T-helper 22 cell (primary cell): ENCODE data around the gene DAPK2.

Experiments used
- DNase-seq: peaks from one replicate; pipeline ENCODE4 v3.0.0-alpha.2; 2020; ENCODE audit warnings: low read depth

The DAPK2 gene

DNA sequence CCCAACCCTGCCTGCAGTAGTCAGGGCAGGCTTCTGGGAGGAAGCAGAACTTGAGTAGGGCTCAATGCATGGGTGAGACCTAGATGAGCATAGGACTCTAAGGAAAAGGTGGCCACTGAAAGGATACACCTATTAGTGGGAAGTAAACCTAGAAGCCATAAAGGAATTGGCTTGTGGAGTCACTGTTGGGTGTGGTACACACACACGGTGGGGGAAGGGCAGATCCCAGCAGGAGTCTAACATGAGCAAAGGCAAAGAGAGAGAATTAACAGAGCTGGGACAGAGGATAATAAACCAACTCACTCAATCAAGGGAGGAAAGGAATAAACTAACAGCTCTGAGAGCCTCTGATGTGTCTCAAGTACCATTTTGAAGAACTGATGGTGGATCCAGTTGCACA lies 23.1 kb downstream of the DAPK2 start:
- DNase-seq = no peak

DNA sequence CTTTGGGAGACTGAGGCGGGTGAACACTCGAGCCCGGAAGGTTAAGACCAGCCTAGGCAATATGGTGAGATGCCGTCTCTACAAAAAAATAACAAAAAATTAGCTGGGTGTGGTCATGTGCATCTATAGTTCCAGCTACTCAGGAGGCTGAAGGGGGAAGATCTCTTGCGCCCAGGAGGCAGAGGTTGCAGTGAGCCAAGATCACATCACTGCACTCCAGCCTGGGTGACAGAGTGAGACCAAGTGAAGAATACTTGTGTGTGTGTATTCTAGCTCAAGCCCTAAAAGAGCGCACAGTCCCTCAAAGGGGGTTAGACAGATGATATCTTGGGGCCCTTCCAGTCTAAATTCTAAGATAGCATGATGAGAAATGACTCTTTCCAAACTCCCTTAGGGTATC lies 23.7 kb downstream of the DAPK2 start:
- no peak for DNase-seq

DNA sequence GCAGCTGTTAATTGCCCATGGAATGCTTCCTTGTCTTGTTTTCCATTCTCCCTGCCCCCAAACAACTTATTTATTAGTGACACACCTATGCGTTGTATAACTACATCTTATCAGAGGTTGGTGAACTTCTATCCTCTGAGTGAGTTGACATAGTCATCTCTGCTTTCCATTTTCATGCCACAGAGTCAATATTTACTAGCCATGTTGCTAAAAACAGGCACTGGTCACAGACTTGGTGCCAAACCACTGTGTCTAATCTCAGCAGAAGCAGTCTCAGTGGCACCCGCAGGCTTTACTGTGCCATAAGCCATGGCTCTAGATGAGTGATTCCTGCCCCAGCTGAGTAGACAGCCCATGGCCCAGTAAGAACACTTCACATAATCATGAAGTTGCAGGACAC lies 26.5 kb downstream of the DAPK2 start:
- DNase-seq = no peak

DNA sequence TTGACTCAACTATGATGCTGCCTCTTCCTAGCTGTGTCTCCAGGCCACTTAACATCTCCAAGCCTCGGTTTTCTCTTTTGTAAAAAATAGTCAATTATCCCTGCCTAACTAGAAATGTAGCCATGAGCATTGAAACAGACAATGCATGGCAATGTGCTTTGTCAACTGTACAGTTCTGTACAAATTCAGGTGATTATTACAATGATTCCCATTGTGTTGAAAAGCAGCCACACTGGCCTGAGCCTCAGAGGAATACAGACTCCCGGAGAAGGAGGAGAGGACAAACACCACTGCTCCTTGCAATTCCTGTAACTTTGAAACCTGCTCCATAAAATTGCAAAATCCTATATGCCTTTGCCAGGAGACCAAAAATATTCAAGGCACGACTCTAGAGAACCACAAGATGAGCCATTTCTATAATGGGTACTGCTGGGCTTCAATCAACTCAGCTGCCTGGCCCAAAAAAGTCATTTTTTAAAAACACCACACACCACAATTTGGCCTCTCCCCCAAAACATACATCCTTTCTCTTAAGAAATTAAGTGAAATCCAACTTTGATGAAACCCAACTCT lies 28.6 kb downstream of the DAPK2 start:
- no peak for DNase-seq

DNA sequence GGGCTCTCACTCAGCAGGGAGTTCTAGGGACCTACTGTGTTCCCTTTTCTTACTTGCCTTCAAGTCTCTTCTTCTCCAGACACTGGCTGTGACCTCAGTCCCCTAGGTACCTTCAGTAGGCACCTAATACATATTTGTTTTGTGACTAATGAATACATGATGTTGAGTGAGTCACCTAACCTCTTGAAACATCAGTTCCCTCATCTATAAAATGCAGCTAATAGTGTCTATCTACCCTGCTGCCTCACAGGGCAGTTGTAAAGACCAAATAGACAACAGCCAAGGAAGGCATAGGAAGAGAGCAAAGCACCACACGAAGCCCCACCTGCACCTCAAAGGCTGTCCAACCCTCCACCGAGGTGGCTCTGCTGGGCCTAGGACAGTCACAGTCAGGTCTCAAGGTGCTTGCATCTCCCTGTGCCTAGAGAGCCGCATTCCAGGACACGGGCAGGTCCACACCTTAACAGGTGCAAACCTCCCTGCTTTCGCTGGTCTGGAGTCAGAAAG lies 29.1 kb downstream of the DAPK2 start:
- DNase-seq = no peak

DNA sequence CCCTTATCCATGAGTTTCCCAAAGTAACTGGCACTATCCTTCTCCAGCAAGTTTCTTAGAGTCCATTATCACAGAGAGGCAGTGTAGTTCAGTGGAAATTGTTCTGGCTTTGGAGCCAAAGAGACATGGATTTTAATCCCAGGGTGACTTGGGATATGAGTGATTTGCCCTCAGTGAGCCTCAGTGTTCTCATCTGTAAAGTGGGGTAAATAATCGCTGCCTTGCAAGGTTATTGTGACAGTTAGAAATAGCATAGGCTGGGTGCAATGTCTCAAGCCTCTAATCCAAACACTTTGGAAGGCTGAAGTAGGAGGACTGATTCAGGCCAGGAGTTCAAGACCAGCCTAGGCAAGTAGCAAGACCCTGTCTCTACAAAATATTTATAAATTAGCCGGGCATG lies 30.0 kb downstream of the DAPK2 start:
- no peak for DNase-seq

DNA sequence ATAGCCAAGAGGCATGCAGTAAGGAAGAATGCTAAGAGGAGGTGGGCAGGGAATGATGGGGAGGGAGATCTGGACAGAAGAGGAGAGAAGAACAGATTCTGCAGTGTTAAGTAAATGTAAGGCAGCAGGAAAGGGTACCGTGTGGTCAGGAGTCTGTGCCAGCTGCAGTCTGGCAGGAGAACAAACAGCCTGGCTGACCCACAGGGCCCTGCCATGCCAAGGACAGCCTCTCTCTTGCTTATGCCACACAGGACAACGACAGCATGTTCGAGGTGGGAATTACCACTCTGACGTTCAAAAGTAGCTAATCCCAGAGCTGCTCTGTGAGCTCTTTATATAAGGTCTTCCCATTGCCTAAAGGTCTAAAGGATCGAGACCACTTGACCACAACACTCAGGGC lies 31.3 kb downstream of the DAPK2 start:
- DNase-seq = no peak

DNA sequence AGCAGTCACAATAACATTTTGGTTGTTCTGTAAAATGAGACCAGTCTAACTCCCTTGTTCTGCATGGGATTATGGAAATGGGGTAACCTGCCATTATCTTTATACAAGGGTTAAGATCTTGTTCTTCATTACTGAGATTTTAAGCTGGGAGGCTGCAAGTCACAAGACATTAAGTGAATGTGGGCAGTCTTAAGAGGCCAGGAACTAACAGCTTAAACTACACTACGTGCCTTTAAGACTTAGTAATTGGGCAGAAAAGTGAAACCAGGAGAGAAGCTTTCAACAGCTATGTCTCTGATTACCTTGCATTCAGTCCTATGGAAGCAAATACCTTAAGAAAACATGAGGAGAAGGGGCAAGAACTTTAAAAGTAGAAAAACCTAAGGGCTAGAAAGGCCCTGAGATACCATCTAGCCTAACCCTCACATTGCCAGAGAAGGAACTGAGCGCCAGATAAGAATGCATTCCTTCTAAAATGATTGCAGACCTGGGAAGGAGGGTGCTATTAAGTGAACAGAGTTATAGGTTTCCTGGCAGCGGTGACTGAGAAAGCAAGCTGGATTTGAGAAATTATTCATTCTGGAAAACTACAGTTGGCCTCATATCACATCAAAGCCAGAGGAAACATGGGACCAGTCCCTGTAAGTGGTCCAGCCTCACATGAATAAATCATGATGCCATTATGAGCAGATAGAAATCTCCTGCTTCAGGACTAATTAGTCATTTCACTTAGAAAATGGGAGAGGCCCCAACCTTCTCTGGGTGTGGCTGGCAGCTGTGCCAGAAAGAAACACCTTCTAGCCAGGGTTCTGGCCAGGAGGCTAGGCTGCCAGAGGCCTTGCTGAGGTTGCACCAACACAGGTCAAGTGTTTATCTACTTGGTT lies 32.9 kb downstream of the DAPK2 start:
- no peak for DNase-seq

DNA sequence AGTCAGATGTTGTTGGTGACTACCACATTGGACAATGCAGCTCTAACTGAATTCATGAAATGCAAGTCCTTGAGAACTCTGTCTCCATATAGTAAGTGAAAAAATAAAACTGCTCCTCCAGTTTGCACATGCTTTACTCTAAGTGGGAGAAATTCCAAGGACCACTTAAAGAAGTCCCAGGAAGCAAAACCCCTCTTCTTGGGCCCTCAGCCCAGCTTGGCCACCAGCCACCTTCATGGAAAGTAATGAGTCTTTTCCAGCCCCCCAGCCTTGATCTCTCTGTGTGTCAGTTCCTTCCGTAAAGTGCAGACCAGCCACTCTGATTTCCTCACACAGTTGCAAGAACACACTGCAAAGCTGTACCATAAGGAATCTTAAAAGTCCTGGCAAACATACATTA lies 34.5 kb downstream of the DAPK2 start:
- no peak for DNase-seq

DNA sequence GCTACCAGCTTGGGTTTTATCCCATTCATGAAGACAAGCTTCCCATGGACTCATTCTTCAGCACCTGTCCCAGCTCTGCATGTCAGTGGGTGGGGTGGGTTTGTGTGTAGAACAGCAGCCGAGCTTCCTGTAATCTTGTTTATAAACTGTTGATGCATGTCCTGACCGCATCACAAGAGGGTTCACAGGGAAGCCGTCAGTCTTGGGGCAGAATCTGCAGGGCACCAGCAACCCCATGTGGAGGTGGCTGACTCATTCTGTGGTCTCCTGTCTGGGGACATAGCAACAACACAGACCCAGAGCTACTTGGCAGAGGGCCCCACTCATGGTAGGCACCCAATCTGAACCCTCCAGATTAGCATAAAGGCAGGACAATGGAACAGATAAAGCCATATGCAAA lies 35.6 kb downstream of the DAPK2 start:
- peak; percentile 91 for DNase-seq

DNA sequence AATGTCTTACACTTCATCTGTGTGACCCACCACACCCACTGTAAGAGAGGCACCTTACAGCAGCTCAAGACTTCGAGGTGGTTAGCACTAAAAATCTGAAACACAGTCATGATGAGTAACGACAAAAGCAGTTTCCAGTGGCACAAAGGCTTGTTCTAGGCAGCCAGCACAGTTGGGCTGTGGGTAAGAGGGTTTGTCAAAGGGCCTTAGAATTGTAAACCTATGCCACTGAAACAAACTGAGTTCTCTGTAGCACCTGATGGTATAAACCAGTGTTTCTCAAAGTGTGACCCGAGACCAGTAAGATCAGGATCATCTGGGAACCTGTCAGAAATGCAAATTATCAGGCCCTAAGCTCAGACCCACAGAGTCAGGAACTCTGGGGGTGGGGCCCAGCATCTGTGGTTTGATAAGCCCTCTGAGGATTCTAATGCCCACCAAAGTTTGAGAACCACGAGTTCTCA lies 36.5 kb downstream of the DAPK2 start:
- peak; percentile 62 for DNase-seq

DNA sequence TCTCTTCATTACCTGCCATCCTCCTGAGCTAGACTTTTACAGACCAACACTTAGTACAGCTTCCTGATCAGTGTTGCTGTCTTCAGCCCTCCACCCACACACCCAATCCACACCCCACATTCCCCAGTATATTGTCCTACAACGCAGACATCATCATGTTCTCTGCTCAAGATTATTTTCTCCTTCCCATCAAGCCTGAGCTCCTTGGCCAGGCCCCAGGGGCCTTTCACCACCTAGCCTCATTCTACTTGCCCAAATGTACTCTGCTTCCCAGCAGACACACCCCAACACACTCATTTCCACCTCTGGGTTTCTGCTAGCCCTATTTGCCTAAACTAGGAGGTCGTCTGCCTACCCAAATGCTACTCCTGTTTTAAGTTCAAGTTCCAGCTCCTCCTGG lies 37.0 kb downstream of the DAPK2 start:
- DNase-seq = no peak

DNA sequence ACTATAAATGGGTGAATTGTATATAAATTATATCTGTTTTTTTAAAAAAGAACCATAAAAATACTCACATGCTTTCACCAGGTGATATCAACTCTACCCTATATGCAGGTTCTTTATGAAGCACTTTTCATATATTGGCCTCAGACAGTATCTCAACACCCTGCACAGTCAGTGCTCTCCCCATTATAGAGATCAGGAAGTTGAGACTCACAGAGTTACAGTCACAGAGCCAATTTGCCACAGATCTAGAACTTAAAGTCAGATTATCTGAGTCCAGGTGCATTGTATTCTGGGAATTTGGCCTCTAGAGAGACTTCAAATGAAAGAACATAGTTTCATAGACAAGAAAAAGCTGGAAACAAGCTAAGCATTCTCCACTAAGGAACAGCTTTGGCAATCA lies 38.1 kb downstream of the DAPK2 start:
- DNase-seq = no peak

DNA sequence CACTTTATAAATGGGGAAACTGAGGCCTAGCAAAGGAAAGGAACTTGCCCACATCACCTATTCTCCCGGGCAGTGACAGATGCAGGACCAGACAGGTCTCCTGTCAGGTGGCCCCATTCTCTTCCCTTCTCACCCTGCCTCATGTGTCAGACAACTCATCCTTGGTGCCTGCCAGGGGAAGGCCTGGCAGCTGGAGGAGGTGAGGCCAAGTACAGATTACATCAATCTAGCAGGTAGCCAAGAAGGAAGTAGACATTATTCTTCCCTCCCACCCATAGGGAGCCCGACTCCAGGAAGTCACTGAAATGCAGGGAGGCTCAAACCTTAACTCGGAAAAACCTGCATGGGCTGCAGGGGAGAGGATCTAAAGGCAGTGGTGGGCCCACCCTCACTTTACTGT lies 39.6 kb downstream of the DAPK2 start:
- no peak for DNase-seq

DNA sequence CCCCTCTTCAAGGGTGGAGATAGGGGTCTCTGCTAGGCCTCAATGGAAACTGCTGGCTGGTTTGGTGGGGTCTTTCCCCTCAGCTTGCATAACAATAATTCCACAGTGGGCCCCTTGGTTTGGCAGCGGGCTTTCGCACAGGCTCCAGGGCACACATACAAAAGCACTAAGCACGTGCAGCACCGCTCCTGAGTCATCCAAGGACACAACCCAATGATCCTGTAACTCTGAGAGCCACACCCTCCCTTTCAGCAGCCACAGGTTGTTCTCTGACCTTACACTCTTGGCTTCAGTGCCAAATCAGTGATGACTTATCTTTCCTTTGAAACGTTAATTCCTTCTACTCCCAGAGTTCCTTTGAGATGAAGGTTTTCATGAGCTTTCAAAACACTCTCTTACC lies 41.7 kb downstream of the DAPK2 start:
- no peak for DNase-seq

DNA sequence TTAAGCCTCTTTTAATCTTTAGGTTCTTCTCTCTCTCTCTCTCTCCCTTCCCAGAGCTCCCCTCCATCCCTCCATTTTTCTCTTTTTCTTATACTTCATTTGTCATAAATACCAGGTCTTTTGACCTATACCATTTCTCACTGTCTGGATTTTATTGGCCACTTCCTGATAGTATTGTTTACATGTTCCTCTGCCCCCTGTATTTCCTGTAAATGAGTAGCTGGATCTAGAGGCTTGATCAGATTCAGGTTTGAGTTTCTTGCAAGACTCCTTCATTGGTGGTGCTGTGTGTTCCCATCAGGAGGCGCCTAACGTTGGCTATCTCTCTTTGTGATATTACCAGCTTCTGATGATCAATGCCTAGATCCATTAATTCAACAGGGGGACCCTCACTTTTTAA lies 42.2 kb downstream of the DAPK2 start:
- DNase-seq = no peak

DNA sequence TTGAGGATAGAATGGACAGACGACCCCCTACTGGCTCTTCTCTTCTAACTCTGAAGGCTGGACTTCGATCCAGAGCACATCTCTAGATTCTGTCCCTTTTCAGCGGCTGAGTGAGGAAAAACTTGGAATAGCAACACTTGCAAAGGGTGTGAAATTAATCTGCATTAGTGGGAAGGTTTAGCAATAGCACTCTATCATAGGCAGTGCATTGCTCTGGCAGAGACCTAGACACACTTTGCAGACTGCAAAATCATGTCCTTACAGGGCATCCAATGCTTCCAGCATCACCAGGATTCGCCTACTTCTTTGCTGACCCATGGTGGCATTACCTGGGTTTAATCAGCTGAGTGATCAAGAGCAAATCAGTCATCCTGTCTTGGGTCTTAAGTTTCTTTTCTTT lies 43.1 kb downstream of the DAPK2 start:
- DNase-seq = no peak

DNA sequence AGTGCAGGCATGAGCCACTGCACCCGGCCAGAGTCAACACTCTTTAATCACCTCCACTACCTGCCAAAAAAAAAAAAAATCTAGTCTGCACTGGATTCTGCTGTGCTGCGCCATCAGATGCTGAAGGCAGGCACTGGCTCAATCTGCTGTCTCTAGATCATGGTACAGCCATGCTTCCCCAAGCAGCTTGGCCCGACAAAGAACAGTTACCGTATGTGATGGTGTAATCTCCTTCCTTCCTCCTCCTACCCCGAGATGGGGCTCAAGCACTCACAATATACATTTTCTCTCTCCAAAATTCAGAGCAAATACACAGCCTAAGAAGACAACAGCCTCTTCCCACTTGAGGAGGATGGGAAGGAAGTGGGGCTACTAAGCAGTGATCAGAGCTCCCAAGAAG lies 45.1 kb downstream of the DAPK2 start:
- DNase-seq = no peak

DNA sequence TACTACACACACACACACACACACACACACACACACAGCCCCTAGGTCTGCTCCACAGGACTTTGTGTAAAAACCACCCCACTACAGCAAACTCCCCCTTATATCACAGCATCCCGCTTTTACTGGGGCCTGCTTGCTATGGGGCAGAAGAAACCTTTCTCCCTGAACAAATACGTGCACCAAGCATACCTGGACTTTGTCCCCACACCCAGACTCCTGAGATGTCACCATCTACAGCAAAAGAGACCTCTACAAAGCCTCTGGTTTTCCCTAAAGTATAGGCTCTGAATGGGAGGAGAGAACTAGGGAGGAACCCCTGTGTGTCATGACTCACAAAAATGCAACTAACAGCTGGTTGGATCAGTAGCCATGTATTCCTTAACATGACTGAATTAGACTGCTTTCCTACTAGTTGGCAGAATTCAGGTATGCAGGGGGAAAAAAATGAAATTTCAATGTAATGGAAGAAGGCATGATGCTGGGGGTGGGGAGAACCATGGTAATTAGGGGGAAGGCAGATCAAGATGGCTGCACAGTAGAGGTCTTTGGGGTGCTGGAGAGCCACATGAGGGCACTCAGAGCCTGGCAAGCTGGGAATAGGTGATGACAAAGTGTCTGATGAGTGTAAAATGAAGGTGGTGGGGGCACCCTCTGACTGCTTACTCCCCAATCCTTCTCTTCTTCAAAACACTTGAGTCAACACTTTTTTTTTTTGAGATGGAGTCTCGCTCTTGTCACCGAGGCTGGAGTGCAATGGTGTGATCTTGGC lies 45.9 kb downstream of the DAPK2 start:
- DNase-seq = no peak

DNA sequence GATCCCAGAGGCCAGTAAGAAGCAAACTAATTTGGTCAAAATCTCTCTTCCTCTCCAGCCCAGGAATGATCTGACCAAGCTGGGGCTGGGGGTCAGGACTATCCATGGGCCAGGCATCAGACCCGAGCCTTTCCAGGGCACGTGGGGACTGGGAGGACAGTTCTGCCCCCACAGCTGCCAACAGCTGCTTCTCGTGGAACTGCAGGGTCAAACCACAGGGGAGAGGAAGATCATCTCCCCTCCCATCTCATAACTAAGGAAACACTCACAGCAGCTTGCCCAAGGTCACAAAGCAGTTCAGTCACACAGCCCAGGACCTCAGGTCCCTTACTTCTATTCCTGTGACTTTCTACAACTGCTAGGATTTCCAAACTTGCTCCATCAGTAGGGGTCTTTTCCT lies 47.1 kb downstream of the DAPK2 start:
- DNase-seq = no peak

DNA sequence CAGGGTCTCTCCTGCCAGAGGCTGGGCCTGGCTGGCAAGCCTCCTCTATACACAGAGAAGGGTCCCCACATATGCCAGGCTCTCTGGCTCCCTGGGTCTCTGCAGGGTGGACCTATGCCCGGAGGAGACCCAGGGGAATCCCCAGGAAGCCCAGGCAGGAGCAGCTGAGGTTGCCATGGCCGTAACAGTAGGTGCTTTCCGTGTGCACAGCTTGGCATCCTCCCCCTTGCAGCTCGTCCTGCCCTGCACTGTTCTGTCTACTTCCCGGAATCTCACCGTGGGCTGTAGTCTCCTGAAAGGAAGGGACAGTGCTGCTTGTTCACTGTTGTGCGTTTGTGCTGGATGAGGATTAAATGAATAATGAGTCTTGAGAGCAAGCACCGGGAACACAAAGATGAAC lies 47.8 kb downstream of the DAPK2 start:
- DNase-seq = peak; percentile 8

DNA sequence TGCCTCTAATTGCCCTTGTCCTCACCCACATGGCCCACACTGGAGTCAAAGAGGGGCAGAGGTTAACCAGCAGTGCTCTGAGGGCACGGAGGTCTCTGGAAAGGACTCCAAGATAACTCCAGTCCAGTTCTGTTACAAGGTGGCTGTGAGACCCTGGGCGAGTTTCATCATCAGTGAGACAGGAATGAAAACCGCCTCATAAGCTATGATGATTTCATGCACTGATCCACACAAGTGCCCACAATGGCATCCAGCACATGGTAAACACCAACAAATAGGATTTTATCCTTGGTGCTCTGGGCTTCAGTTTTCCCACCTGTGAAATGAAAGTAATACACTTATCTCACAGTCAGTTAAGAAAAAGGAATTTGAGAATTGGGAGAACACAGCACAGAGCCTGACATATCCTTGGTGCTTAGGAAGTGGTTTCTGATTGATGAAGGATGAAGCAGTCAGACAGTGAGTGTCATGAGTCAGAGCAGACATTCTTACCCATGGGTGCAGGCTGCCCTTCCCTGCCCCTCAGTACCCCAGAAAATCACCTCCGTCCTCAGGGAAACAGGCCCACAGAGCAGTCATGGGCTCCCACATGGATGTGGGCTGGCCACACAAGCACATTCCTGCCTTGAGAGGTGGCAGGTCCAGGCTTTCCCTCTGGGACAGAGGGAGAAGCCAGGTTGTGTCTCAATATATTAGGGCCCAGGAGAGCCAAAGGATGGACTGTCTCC lies 48.4 kb downstream of the DAPK2 start:
- no peak for DNase-seq
